ENCODE results near the gene DAAM1. TPM values are rescaled to one million over a fixed set of nuclear protein-coding genes. Genes with fewer than 3 reads are reported as not detected.
A peak's percentile ranks its signal among the peaks of the same experiment; 100 is the strongest.

Gene DAAM1
- total RNA-seq, 6 donors from 2014 or later = 34.4 to 94.4 (median 55.5) TPM

DNA sequence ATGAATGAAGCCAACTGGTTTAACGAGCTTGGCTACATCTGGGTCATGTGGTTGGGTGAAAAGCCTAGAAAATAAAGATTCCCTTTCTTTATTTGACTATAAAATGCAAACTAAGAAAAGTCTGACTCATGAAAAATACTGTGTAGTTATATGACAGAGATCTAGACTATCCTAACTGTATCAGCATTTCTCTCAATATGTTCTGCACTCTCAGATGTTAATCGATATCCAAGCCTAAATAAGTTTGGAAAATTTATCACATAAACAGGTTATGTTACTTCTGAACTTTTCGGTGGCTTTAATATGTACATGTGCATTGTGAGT is 133.1 kb downstream of the DAAM1 start:
- peak overlapping the region; percentile 9 to 52 (median 26) for H3K27ac ChIP-seq
- DNase-seq (no peak), ATAC-seq (ENCODE audit: low FRiP score in 2 of 2) (no peak)
- WGBS, 2 donors = 67 to 71% methylated on average over 3 of the region's 3 CpGs
- TF ChIP-seq CTCF (IDR thresholded peaks at IDR 0.05) (no peak), EP300 (IDR thresholded peaks at IDR 0.05) (no peak), POLR2A (IDR thresholded peaks at IDR 0.05) (no peak), POLR2AphosphoS5 (IDR thresholded peaks at IDR 0.05) (no peak)
- no peaks in the 10 kb centered on the region for H3K9me3 ChIP-seq
- peaks cover 19 to 41% (median 24%) of the 10 kb centered on the region in 4 donors for H3K4me1 ChIP-seq
- no peak overlapping the region for H3K4me3 ChIP-seq
- no peaks in the 10 kb centered on the region for H3K27me3 ChIP-seq
- H3K36me3 ChIP-seq = peaks cover 0 to 33% (median 3%) of the 10 kb centered on the region in 4 donors

- H3K27ac ChIP-seq = no peak overlapping the region
- ATAC-seq (ENCODE audit: low FRiP score in 2 of 2) = peak in 1 of 2 donors; percentile 59
- H3K27me3 ChIP-seq = no peaks in the 10 kb centered on the region
- H3K4me1 ChIP-seq = peaks cover 3 to 13% (median 7%) of the 10 kb centered on the region in 4 donors
- no peaks in the 10 kb centered on the region for H3K9me3 ChIP-seq
- 85 to 95% methylated on average over 2 of the region's 2 CpGs for WGBS, 2 donors
- no peak overlapping the region for H3K4me3 ChIP-seq
- no peak for DNase-seq
- H3K36me3 ChIP-seq = peaks cover 0 to 51% (median 8%) of the 10 kb centered on the region in 4 donors
- no peak for TF ChIP-seq POLR2A (IDR thresholded peaks at IDR 0.05)
- no peak for TF ChIP-seq CTCF (IDR thresholded peaks at IDR 0.05)
- no peak for TF ChIP-seq POLR2AphosphoS5 (IDR thresholded peaks at IDR 0.05)
- TF ChIP-seq EP300 (IDR thresholded peaks at IDR 0.05) = no peak
These were observed 137.4 kb downstream of the DAAM1 start for GRCh38 chr14:59325906-59326305.

GRCh38 chr14:59328454-59328853 is 140.0 kb downstream of the DAAM1 start:
- DNase-seq (no peak), ATAC-seq (ENCODE audit: low FRiP score in 2 of 2) (no peak)
- TF ChIP-seq EP300 (IDR thresholded peaks at IDR 0.05) = no peak
- Histone ChIP-seq H3K36me3 (peaks cover 0 to 56% (median 10%) of the 10 kb centered on the region in 4 donors), H3K27ac (no peak overlapping the region), H3K27me3 (no peaks in the 10 kb centered on the region), H3K4me1 (peaks cover 13 to 20% (median 14%) of the 10 kb centered on the region in 4 donors), H3K9me3 (no peaks in the 10 kb centered on the region), H3K4me3 (no peak overlapping the region)
- 87 to 90% methylated on average over 4 of the region's 4 CpGs for WGBS, 2 donors

DNA sequence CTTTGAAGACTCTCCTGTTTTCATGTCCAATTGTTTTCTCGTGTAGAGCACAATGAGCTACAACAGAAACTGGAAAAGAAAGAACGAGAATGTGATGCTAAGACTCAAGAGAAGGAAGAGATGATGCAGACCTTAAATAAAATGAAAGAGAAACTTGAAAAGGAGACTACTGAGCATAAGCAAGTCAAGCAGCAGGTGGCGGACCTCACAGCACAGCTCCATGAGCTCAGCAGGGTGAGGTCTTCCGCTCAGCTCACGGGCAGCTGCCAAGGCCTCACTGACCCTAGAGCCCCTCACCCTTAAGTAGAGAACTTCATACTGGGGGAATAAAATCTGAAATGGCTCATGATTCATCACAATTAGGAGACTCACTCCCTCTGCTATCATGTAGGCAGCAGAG is 142.0 kb downstream of the DAAM1 start:
- no peak overlapping the region for H3K4me3 ChIP-seq
- peaks cover 0 to 41% (median 10%) of the 10 kb centered on the region in 4 donors for H3K36me3 ChIP-seq
- H3K27me3 ChIP-seq = no peaks in the 10 kb centered on the region
- H3K4me1 ChIP-seq = peaks cover 25 to 35% (median 29%) of the 10 kb centered on the region in 4 donors
- H3K9me3 ChIP-seq = no peaks in the 10 kb centered on the region
- WGBS, 2 donors = 74 to 86% methylated on average over 5 of the region's 5 CpGs
- DNase-seq (peak in 1 of 2 donors; percentile 29), ATAC-seq (ENCODE audit: low FRiP score in 2 of 2) (no peak)
- peak overlapping the region in 2 of 4 donors; percentile 72 to 75 for H3K27ac ChIP-seq
- TF ChIP-seq CTCF (IDR thresholded peaks at IDR 0.05) (no peak), POLR2A (IDR thresholded peaks at IDR 0.05) (no peak), EP300 (IDR thresholded peaks at IDR 0.05) (no peak), POLR2AphosphoS5 (IDR thresholded peaks at IDR 0.05) (no peak)

- Histone ChIP-seq H3K27me3 (no peaks in the 10 kb centered on the region), H3K4me1 (peaks cover 25 to 40% (median 32%) of the 10 kb centered on the region in 4 donors), H3K4me3 (no peak overlapping the region), H3K27ac (peak overlapping the region; percentile 41 to 75 (median 74)), H3K36me3 (peaks cover 0 to 33% (median 7%) of the 10 kb centered on the region in 4 donors), H3K9me3 (no peaks in the 10 kb centered on the region)
- DNase-seq (no peak), ATAC-seq (ENCODE audit: low FRiP score in 2 of 2) (no peak)
- no peak for TF ChIP-seq POLR2AphosphoS5 (IDR thresholded peaks at IDR 0.05)
- no peak for TF ChIP-seq POLR2A (IDR thresholded peaks at IDR 0.05)
- no peak for TF ChIP-seq EP300 (IDR thresholded peaks at IDR 0.05)
- no peak for TF ChIP-seq CTCF (IDR thresholded peaks at IDR 0.05)
- 63 to 88% methylated on average over 2 to 3 of the region's 3 CpGs for WGBS, 2 donors
These were observed 142.8 kb downstream of the DAAM1 start for GRCh38 chr14:59331217-59331616.

Measured in upper lobe of left lung (tissue), 6 donors.